Stimulated activated CD8-positive, alpha-beta memory T cell treated with anti-CD3 and anti-CD28 coated beads, Interleukin-4, amount 100 ng/mL, for 24 hours (primary cell): ENCODE data around the gene C11orf86.
"Not testable (repeated sequence)": the region's sequence is repeated elsewhere in the genome, so short reads cannot be mapped to it uniquely, and the experiment has no call there.

Experiments
- DNase-seq: peaks from one replicate; pipeline ENCODE4 v3.0.0-alpha.2; 2020; ENCODE audit warnings: low read depth

C11orf86 gene

GRCh38 chr11:66989360-66989759 lies 14.3 kb downstream of the C11orf86 start:
- DNase-seq: not testable (repeated sequence)

DNA sequence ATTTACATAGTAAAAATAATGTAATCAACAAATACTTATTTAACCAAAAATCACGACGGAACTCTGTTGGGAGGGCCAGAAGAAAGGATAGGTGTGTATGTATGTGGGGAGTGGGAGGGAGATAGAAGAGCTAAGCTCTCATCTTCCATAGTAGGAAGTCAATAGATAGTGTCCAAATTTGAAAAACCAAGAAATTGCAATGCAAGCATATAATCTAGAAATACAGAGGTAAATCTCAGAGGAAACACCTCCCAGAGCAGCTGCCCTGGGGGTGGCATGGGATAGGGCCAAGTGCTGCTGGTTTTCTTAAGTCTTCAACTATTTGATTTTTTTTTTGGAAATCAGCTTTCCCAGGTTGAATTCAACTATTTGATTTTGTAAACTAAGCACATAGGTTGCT lies 16.9 kb downstream of the C11orf86 start:
- no peak for DNase-seq

DNA sequence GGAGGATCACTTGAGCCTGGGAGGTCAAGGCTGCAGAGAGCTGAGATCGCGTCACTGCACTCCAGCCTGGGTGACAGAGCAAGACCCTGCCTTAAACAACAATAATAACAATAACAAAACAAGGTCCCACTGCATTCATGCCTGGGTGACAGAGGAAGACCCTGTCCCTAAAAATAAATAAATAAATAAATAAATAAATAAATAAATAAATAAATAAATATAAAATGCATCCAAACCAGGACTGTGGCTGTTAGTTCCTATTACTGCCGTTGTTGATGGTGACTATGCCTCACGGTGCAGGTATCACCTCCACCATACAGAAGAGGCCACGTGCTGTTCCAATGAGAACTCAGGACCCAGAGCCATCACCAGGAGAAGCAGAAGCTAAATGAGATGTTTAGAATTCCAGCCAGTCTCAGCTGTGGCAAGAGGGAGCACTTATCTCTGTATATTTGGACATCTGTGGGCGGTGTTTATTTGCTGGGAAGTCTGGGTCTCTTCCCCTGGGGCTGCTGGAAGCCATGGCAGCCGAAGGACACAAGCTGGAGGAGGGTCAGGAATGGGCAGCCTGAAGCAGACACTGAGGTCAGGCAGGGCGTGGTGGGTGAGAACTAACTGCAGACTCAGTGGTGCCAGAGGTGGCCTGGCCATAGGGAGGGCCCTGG lies 21.6 kb downstream of the C11orf86 start:
- no peak for DNase-seq

GRCh38 chr11:66999555-66999954 lies 24.5 kb downstream of the C11orf86 start:
- no peak for DNase-seq

DNA sequence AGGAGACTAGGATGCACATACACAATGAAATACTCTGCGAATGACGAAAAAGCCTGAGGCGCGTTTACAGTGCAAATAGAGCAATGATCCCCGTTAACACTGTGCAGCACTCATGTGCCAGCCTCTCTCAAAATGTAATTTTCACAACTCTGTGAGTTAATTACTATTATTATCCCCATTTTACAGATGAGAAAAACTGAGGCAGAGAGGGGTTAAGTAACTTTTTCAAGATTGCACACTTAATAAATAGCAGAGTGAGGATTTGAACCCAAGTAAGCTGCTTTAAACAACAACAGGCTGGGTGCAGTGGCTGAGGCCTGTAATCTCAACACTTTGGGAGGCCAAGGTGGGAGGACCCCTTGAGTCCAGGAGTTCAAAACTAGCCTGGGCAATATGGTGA lies 26.2 kb downstream of the C11orf86 start:
- no peak for DNase-seq

DNA sequence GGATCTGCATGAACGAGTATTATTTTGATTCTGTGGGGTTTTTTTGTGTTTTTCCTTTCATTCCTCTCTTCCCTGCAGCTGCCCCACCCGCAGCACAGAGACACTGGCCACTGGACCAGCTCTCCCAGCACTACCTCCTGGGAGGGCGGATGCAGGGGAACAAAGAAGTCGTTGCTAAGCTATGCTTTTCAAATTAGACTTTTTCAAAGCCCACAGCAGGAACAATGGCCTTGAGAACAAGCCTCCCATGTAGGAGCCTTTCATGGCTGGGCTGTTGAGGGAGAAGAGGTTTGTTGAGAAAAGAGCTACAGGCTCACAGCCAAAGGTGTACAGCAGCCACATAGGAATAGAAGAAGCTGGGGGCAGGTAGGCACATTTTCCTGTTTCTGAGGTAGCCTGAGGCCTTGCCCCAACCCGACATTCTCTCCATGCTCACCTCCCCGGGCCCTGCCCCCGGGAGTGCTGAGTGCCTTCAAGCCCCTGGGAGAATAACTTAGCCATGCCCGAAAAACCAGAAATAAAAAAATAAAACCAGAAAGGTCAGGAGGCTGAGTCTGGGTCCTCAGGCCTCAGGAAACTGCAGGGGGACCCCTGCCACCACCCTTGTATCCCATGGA lies 27.3 kb downstream of the C11orf86 start:
- DNase-seq: no peak

DNA sequence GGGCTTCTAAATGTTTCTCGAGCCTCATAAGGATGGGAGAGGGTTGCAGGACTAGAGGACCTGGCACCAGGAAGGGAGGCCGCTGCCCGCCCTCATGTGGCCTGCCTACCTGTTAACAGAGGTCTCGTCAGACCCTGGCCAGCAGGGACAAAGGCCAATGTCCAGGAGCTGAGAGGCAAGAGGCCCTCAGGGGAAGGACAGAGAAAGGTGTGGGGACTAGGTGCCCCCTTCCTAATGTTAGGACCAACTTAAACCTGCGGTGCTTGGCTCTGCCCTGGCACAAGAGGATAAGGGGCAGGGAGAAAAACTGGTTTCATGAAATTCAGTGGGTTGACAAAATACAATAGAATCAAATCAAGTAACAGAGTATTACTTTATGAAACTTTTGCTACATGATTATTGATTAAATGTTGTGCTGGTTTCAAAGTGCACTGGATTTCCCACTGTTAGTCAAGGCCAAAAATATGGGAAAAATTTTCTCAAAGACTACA lies 27.9 kb downstream of the C11orf86 start:
- no peak for DNase-seq

GRCh38 chr11:67005200-67005599 lies 30.1 kb downstream of the C11orf86 start:
- DNase-seq: not testable (repeated sequence)

DNA sequence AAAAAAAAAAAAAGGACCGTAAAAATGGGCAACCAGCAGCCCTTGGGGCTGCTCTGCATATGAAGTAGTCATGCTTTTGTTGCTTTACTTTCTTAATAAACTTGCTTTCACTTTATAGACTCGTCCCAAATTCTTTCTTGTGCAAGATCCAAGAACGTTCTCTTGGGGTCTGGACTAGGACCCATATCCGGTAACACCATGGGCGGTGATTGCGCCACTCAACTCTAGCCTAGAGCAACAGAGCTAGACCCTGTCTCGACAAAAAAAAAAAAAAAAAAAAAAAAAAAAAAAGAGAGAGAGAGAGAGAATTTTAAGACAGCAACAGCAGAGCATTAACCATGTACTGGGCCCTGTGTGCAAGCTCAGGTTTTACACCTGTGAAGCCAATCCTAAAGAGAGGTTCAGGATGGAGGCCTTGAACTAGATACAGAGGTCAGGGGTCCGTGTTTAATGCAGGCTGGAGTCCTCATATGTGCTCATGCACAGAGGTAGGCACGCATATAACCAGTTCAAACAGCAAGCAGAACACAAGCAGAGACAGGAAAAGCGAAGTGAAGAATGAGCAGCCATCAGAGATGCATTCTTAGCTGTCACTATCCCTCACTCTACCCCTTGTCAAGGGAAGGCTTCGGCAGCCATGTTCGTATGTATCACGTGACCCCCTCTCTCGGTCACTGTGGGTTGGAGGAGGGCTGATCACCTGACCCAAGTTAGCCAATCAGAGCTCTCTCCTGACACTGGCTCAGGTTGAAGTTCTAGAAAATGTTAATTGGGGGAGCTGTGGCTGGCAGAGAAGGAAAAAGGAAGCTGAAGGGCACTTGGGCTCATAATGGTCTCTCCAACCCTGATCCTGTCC lies 31.2 kb downstream of the C11orf86 start:
- DNase-seq: no peak

DNA sequence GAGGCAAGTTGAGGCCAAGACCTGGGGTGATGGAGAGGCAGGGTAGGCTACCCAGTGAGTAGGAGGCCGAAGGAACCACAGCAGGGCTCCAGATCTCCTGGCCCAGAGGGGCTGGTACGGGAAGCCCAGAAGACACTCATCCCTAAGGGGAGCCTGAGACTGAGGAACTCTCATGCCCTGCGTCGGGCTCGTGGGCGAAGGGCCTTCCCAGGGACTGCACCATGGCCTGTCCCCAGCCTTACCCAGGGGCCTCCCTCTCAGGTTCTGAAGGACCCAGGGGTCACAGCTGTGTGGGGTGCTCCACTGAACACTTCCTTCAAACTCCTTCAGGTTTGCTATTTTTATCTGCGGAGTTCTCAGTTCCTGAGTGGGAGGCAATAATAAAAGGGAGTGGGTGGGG lies 32.0 kb downstream of the C11orf86 start:
- DNase-seq: no peak

DNA sequence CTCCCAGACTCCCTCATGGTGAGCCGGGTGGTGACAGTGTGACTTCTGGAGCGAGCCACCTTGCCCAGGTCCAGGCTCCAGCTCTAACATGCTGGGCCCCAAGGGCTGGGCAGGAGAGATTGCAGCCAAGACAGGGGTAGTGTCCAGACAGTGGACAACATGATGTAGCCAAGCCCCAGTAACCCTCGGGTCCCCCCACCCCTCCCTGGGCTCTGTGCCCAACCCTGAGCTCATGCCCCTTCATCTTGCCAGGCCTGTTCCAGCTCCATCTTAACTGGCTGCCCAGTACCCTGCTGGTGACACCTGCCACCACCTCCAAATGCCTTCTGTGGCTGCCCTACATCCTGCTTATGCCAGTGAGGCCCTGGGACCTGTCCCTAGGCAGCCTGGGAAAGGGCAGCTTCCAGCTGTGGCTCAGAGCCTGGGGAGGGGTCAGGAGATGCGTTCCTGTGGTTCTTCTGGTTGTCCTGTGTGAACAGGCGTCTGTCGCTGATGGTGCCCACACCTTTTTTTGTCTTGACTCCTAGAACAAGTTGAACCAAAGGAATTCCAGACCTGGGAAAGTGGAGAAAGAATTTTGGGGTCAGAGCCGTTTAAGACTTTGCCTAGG lies 35.3 kb downstream of the C11orf86 start:
- no peak for DNase-seq

DNA sequence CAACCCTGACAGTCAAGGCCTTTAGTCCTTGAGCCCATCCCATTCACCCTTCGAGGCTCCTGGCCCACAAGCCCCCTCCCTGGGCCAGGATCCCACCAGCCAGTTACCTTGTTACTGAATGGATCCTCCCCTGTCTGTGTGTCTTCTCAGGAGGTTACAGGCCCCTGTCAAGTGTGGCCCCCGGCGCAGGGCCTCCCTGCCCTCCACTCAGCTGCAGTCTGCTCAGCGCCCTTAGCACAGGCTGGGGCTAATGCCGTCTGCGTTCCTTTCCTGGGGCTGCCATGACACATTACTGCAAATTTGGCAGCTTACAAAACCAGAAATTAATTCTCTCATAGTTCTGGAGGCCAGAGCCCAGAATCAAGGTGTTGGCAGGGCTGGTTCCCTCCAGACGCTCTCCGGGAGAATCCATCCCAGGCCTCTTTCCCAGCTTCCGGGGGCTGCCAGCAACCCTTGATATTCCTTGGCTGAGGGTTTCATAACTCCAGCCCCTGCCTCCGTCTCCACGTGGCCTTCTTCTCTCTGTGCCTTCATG lies 38.5 kb downstream of the C11orf86 start:
- no peak for DNase-seq

- DNase-seq: no peak
Measured at GRCh38 chr11:67014343-67014742, 39.2 kb downstream of the C11orf86 start.

GRCh38 chr11:67015048-67015447 lies 39.9 kb downstream of the C11orf86 start:
- DNase-seq: no peak

DNA sequence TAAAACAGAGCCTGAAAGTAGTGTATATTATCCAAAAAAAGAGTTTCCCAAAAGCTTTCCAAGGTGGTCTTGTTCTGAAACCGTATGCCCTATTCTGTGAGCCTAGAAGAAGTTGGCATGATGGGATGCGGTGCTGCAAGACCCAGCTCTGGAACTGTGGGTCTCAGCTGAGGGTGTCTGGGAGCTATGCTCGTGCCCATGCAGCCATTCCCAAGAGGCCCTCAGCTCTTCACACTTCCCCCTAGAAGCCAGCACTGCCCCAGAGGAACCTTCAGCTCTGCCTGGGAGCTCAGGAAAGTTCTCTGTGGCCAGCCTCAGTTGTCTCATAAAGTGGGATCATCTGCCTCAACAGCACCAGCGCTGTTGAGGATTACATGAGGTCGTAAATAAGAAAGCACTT lies 41.4 kb downstream of the C11orf86 start:
- no peak for DNase-seq

DNA sequence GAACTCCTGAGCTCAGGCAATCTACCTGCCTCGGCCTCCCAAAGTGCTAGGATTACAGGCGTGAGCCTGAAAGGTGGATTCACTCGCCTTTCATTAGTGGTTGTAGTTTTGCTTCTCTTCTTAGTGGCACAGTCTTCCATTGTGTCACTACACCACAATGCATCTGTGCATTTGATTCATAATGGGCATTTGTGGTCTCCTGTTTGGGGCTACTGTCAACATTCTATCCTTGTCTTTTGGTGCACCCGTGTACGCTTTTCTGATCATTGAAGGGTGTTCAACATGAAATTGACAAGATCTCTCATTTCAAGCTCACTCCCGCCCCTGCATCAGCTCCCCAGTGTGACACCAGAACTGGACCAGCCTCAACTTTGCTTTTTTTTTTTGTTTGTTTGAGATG lies 45.8 kb downstream of the C11orf86 start:
- DNase-seq: no peak

DNA sequence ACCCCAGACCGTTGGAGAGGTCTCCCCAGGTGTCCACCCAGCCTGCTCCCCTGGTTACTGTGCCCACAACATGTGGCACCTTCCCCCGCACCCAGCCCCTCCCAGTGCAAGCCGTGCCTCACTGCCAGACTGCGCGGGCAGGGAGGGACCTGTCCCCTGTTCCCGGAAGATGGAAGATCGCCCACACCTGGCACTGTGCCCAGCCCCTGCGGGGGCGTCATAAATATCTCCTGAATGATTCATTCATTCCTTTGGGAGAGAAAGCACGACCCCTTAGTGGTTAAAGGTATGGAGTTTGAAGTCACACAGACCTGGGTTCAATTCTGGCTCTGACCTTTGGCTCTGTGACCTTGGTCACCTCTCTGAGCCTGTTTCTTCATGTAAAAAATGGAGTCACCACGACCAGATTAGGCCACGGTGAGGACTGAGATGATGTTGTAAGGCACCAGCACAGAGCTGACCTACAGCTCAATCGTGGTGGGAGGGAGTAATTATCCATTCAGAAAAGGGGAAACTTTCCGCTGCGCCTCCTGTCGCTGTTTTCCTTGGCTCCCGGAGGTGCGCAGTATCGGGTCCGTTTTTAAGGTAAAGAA lies 47.3 kb downstream of the C11orf86 start:
- DNase-seq: no peak

- DNase-seq: no peak
Measured at GRCh38 chr11:67022961-67023956, 48.2 kb downstream of the C11orf86 start, which contains the start of gene SYT12. TSS of gene SYT12 (plus strand) at chr11:67023134. CDS start at chr11:67030145, 7,011 bp downstream.

DNA sequence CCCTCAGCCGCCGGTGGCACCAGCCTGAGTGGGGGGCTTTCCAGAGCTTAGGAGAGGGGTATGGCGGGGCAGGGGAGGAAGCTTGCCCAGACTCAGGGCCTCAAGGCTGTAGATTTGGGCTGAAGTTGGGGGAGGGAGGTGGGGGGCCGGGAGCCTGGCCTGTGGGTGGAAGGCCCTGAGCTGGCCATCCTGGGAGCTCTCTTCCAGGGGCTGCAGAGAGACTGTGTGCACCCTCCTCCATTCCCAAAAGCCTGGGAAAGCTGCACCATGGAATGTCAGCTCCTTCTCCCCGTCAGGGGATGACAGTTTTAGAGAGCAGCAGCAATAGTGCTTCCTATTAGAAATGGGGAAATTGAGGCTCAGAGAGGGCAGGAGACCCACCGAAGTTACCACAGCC lies 48.9 kb downstream of the C11orf86 start:
- DNase-seq: no peak

DNA sequence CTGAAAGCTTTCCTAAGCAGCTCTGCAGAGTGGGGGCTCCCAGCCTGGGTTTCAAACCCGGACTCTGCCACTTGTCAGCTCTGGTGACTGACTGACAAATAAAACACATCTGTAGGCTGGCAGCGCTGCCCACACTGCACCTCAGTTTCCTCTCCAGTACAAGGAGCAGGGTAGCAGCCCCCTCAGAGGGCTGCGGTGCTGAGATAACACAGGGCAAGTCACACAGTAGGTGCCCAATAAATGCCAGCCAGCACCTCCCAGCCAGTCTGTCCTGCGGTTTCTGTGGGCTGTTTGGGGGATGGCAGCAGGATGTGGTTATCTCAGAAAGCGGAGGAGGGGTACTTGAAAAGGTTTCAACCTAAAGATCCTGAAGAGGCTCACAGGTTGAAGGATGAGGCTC lies 49.3 kb downstream of the C11orf86 start:
- peak; percentile 26 for DNase-seq
